HPDE6-E6E7 (cell line): ENCODE data around the gene MRPL40.

Experiments
- DNase-seq: peaks from one replicate; pipeline ENCODE4 v3.0.0; 2011; ENCODE audit warnings: missing footprints; ENCODE audit errors: extremely low spot score

MRPL40 gene

DNA sequence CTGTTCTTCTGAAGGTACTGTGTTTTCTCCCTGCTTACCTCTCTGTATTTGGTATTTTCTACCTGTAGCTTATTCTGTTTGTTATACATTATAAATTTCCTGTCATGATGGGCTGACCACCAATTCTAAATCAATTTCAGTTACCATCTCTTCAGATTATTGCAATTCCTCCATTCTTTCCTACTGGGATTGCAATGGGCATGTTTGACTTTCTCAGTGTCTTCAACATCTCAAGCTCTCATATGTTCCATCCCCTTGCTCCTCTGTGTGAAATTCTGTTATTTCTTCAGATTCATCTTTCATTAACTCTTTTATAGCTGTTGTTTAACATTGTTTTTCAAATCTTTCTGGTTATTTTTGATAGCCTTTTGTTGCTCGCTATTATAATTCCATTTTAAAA is 30.7 kb downstream of the MRPL40 start:
- no peak for DNase-seq

DNA sequence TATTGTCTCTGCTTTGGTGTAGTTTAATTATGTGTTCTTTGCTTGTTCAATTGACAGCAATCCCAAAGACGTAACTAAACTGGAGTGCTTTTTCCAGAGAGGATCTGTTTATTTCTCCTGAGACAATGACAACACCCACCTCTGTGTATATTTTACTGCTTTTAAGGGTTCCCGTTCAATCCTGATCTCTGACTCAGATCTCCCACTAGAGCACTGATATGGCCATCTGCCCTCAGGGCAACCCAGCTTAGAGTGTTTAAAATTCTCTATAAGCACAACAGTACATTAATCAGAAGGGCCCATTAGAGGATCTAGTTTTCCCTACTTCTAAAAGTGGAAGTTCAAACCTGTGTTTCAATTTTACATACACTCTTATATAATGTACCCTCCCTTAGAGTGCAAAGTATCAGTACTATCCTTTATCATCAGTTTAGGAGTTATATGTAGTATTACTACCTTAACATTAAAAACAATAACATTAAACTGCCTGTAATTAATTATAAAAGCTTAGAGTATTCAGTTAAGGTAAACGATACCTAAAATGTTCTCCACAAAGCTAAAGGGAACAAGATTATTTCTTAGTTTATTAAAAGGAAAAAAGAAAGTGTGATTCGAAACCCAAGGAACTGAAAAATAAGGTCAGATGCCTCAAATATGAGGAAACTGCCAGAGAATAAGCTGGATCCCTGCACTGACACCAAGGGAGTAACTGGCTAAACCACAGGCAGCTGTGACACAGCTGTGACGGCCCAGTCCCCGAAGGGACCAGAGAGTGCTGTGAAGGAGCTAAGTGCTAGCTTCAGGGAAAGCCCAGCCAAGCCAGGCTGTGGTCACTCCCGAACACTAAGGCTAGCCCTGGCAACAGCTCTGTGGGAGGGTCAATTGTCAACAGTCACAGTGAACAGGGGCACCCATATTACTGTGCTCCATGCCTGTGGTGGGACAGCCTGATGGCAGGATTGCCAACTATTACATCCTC is 31.4 kb downstream of the MRPL40 start:
- DNase-seq, result no peak

DNA sequence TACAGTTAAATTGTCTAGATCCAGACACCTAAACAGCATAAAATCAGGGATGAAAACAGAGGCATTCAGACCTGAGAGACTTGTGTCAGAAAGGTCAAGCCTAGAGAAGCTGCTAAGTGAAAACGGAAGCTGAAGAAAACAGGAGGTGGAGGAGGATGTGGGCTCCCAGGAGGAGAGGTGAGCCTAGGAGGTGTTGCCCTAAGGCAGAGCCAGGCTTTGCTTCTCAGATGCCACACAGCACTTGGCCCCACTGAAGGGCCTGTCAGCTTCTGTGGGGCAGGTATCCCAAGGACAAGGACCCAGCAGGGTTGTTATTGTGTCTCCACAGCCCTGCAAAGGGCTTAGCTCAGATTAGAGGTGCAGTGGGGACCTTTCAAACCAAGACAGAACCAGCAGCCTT is 32.2 kb downstream of the MRPL40 start:
- DNase-seq, result no peak

DNA sequence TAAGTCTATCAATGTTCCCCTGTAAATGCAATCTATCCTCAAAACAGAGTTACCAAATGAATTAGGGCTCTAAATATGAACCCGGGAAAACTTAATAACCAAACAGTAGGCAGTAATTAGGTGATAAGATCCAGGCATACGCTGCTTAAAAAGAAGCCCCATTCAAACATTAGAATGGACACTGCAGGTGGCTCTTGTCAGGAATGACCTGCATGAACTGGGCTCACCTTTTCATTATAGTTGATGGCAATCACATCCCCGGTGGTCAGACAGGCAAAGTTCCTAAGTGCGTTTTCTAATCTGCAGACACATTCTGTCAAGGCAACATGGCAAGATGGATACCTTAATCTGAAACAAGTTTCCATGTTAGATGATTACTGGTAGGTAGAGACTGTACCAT is 32.6 kb downstream of the MRPL40 start:
- no peak for DNase-seq

DNA sequence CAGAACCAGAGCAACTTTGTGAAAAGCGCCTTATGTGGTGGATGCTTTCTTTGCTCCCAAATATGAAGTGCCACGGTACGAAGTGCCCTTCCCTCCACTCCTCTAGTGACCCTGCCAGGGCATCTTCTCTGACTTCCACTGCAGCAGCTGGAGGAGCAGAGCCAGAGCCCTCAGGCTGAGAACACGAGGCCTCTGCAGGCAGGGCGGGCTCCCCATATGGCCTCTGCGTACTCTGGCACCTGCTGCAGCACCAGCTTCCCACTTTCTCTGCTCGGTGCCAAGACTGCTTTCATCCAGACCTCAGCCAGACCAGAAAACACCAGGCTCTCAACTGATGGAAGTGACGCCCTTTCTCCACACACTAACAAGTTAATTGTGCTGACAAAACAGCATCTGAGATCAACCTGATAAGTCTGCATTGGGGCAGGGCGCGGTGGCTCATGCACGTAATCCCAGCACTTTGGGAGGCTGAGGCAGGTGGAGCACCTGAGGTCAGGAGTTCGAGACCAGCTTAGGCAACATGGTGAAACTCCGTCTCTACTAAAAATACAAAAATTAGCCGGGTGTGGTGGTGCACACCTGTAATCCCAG is 33.9 kb downstream of the MRPL40 start:
- no peak for DNase-seq

DNA sequence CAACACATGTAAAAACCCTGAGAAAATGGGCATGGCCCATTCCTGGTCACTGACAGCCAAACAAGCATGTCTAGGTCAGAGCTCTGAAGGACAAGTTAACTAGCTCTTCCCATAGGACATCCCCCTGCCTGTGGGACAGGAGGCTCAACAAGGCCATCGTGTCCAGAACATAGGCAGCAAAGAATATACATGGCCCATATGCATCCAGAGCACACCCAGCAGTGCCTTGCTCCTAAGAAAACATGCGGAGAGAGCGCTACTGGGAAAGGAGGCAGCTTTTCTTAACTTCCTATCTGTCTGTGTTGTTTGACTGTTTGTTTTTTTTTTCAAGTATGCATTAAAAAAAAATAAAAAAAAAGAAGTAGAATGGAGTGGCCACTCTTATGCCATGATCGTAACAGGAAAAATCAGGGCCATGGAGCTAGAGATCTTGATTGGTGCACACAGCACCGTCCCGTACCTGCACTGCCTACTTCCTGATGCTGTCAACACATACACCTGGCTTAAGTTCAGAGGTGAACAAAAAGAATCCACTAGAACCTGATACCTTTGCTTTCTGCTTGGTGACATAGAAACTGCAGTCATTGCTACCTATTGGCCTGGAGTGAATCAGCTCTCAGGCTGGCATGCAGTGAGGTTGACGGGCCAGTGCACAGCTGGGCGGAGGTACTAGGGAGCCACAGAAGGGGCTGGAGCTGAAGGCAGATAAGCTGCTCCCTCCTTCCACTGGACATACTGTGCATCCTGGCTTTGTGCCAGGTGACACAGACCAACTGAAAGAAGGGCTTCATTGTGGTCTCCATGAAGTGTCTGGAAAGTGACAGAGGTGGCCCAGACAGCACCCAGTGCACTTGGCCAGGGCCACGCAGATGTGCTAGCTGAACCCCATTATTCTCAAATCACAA is 34.8 kb downstream of the MRPL40 start:
- no peak for DNase-seq

DNA sequence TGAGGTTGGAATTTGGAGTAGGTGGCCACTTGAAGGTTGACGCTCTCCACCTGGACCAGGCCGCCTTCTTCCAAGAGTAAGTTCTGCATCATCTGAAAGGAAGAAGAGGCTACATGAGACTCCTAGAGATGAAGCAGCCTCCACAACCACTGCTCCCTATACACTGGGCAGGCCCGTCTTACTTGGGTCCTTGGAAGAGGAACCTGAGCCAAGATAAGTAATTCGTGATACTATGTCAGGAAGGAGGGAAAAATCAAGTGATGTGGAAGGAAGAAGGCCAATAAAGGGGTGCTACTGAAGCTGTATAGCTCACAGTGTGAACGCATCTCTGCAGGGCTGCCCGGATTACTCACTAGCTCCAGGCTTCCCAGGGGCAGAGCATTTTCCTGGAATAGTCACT is 35.6 kb downstream of the MRPL40 start:
- no peak for DNase-seq

DNA sequence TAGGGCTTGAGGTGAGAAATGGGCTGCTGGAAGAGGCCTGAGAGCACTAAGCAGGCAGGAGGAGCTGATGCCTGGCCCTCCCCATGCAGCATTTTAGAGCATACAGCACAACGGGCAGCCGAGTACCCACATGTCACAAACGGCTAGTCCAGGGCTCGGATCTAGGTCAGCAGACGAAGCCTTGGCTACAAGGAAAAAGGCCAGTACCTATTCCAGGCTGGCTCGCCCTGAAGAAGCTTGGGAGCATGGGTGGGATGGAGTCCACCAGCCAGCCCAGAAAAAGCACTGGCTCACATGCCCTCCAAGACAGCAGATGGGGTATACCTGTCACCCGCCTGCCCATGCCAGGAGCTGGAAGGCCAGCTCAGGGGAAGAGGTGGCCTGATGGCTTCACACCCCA is 37.1 kb downstream of the MRPL40 start:
- DNase-seq, result no peak

DNA sequence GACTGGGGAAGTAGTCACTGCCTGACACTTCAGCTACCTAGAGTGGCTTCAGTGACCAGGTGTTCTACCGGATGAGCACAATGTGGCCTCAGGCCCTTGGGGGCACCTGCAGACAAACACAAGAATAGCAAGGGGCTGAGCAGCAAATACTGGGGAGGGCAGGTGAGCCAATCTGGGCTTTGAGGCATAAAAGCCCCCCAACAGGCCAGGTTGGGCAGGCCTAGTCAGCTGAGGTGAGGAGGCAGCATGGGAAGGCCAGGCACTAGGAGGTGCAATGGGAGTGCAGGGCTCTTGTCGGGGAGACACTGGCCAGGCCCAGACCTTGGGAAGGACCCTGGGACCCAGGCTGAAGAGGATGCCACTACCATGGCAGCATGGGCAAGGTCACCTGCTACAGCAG is 37.7 kb downstream of the MRPL40 start:
- DNase-seq, result no peak

DNA sequence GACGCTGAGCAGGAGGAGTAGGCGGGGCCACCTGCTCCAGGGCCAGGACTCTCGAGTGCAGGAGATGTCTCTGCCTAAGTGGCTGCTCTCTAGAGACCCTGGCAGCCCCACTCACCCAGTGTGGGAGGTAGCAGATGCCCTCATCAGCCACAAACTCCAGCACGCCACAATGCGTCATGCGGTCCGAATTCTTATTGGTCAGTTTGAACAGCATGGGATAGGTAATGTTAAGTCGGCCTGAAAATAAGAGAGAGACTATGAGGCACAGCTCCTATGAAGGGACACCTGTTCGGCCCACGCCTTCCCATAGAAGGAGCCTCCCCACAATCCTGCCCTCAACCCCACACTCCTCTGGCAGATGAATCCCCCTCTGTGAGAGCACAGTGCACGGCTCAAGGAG is 39.2 kb downstream of the MRPL40 start:
- DNase-seq, result no peak

DNA sequence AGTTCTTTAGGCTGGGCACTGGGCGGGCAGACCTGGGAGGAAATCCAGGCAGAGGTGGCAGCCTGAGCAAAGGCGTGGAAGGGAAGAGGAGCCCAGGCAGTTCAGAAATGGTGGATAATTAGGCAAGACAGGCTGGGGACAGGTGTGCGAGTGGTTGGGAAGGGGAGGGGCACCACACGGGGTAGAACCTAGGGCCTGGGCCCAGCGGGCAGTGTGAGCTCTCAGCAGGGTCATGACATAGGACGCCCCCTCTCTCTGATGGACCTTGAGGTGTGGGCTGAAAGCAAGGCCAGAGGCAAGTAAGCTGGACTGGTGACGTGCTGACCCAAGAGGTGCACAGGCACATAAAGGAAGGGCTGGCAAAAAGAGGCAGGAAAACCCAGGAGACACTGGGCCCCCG is 39.9 kb downstream of the MRPL40 start:
- no peak for DNase-seq

DNA sequence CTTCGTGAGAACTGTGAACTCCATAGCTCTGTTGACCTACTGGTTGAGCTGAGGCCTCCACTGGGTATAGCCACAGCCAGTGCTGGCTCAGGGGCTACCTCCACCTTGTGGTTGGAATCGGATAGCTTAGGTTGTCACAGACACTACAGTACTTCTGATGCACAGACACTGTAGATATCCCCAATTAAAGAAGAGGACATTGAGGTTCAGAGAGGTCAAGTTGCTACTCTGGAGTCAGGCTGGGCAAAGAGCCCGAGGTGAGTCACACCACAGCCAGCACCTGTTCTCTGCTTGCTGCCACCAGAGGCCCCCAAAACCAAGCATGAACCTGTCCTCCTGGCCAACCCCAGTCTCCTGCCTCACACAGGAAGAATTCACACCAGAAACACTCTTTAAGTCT is 41.2 kb downstream of the MRPL40 start:
- no peak for DNase-seq

DNA sequence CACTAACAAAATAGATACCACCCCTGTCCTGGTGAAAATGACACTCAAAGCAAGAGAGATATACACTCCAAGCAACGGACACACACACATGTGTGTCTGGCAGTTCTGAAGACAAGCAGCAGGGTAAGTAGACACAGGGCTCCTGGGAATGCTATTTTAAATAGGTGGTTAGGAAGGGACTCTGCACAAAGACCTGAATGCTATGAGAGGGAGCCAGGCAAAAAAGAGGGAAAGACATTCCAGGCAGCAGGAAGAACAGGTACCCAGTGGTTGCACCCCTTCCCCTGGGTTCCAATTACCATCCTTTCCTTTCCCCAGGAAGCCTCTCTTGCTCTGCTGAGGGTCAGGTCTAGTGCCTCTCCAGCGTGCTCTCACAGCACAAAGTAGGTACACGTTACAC is 43.7 kb downstream of the MRPL40 start:
- DNase-seq, result no peak

DNA sequence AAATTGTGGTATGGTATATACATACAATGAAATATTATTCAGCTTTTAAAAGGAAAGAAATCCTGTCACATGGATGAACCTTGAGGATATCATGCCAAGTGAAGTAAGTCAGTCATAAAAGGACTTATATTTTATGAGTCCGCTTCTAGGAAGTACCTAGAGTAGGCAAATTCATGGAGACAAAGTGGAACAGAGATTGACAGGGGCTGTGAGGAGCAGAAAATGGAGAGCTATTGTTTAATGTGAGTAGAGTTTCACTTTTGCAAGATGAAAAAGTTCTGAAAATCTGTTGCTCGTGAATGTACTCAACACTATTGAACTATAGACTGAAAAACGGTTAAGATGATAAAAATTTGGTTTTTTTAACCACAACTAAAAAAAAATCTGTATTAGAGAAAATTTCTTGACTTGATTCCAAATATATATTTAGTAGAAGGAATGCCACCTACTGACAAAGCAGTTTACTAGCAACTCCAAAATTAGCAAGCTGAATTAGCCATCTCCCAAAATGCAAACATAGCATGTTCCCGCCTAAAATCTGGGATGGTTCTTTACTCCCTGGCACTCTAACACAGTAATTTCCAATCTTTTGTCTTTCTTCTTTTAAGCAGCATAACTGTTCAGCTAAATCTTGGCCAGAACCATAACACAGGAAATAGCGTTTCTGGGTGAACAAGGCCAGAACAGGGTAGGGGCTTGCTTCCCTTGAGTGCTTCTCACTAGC is 45.1 kb downstream of the MRPL40 start:
- no peak for DNase-seq

DNA sequence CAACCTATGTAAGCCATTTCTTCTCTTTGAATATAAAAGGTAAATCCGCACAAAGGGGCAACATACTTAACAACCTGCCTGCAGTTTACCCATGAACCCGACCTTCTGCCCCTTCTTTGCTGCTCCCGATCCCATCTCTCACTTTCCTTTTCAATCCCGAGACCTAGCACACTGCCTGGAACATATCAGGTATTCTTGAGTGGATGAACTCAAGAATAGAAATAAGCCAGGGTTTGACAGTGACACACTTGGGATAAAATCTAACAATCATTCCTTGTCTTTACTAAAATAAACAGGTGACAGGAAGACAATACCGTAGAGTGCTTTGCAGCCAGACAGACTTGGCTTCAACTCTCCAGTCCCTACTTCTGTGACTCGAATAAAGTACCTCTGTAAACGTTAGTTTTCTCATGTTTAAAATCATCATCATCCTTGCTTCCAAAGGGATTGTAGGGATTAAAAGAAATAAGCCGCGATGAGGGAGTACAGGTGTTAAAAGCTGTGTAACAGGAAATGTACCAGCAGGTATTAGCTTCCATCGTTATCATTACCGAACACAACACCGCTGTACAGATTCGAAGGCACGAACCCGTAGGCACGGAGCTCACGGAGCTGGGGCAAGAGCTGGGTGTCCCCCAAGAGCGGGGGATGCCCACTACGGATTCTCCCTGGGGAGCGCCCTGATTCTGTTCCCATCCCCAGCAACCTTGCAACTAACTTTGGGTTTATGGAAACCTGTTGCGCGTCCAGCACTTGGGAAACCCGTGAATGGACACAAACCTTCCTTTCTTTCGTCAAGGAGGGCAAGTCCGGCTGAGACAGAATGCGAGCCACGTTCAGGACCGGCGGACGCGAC is 45.9 kb downstream of the MRPL40 start:
- DNase-seq, result no peak

DNA sequence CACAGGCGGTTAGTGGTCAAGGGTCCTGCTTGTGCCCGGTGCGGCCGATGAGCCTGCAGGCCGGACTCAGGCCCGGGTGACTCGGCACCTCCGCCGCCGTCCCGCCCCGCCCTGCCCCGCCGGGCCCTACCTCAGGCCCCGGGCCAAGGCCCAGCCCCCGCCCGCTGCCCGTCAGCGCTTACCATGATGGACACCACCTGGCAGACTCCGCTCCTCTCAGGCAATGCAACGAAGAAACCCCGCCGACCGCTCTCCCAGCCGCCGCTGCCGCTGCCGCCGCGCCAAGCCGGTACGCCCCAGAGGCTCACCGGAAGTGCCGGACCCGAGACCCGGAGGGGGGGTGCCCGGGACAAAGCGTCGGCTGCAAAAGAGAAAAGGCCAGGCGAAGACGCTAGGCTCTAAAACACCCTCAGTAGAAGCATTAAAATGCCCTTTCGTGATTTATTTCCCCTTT is 46.6 kb downstream of the MRPL40 start, which contains the start of gene UFD1:
Gene UFD1, minus strand, starts transcription at position 293 of the 454 bp plus-strand sequence. Its CDS starts 108 bp downstream, at position 185.
- DNase-seq, result peak; percentile 67

DNA sequence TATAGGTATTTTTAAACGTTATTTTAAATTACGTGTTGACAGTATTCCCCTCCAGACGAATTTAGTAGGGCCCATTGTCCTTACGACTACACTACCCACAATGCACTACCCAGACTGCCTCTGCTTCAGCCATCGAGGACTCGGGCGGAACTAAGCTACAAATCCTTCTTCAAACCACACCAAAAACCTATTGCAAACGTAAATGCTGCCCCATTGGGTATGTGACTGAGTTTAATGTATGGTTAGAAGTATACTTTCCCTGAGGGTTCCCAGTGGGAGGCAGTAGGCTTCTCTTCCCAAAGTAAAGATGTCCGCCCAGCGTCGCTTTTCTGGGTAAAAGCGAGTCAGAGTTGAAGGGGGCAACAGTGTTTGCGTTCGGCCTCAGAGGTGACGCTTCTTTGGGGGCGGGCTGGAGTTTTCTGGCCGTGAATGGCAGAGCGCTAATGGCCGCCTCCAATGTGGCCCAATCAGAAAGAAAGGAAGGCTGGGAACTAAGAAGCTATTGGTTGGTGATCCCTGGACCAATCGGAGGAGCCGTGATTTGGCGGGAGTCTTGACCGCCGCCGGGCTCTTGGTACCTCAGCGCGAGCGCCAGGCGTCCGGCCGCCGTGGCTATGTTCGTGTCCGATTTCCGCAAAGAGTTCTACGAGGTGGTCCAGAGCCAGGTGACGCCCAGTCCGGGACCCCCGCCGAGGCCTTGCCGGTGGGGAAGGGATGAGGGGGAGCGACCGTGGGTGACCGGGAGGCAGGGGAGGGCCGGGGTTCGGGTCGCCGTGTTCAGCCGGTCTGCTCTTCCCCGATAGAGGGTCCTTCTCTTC is 47.2 kb downstream of the MRPL40 start, which contains the start of gene CDC45:
Gene CDC45, plus strand, starts transcription at position 566 of the 818 bp plus-strand sequence. Its CDS starts 49 bp downstream, at position 615.
- peak; percentile 95 for DNase-seq

DNA sequence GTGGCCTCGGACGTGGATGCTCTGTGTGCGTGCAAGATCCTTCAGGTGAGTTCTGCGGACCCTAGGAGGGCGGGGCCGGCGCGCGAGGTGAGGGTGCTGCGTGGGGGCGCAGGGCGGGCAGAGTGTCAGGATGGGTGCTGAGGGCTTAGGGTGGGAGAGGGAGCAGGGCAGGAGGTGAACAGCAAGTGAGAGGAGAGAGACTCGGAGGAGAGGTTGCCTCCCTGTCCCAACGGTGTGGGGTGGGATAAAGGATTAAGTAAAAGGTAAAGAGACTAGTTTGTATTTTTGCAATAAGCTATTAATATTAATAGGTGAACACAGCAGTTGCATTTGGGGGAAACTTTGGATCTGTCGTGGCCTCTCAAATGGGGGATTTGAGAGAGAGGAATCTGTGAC is 47.8 kb downstream of the MRPL40 start:
- no peak for DNase-seq

DNA sequence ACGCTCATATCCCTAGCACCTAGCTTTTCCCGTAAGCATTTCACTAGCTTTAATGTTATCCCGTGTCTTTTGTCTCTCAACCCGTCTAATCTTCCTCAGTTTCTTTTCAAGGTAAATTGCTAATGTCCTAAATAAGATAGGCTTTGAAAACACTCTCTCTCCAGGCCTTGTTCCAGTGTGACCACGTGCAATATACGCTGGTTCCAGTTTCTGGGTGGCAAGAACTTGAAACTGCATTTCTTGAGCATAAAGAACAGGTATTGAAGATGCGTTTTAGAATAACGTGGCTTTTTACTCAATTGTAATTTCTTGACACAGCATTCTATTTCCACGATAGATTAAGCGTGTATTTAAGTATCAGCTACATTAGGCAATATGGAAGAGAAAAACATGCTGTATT is 48.4 kb downstream of the MRPL40 start:
- no peak for DNase-seq
